ENCODE results near the gene ATP2B3. TPM values are rescaled to one million over a fixed set of nuclear protein-coding genes. Genes with fewer than 3 reads are reported as not detected.

Gene ATP2B3
- total and polyA plus RNA-seq, 2 of the 4 experiments (the other 2 are of a cell fraction), result under 0.01 to 0.03 TPM

GRCh38 chrX:153501530-153501929, 15.9 kb upstream of the ATP2B3 start:
- no peak for TF ChIP-seq CEBPB (IDR thresholded peaks at IDR 0.05; ENCODE audit: low read depth, low read length)
- no peak for TF ChIP-seq RFX5 (IDR thresholded peaks at IDR 0.05; ENCODE audit: low read depth, low read length)
- no peak for TF ChIP-seq RAD21 (IDR thresholded peaks at IDR 0.05; ENCODE audit: low read length)
- no peak for TF ChIP-seq RCOR1 (IDR thresholded peaks at IDR 0.05; ENCODE audit: insufficient replicate concordance, low read length)
- TF ChIP-seq MXI1 (IDR thresholded peaks at IDR 0.05; ENCODE audit: borderline replicate concordance, low read depth, low read length), result no peak
- no peak for TF ChIP-seq USF2 (IDR thresholded peaks at IDR 0.05; ENCODE audit: low read depth, low read length)
- no peak for TF ChIP-seq NFE2L2 (IDR thresholded peaks at IDR 0.05; ENCODE audit: low read depth, low read length)
- TF ChIP-seq MAZ (IDR thresholded peaks at IDR 0.05; ENCODE audit: borderline replicate concordance, low read depth, low read length), result no peak
- no peak for TF ChIP-seq BHLHE40 (IDR thresholded peaks at IDR 0.05; ENCODE audit: low read depth, low read length)
- TF ChIP-seq FOS (IDR thresholded peaks at IDR 0.05; ENCODE audit: low read depth, low read length), result no peak
- no peak for TF ChIP-seq SMC3 (IDR thresholded peaks at IDR 0.05; ENCODE audit: low read depth, low read length)
- TF ChIP-seq CHD1 (IDR thresholded peaks at IDR 0.05; ENCODE audit: low read depth, low read length), result no peak
- TF ChIP-seq POLR2A (IDR thresholded peaks at IDR 0.05; ENCODE audit: low read depth, low read length), result no peak
- 60% methylated on average over 1 of the region's 8 CpGs; no CpG with 5 or more reads in 1 of the 2 experiments for WGBS, 2 experiments (ENCODE audit: extremely low coverage in 2 of 2, insufficient read length in 1 of 2)
- Histone ChIP-seq H2BK120ac (ENCODE audit: low read depth, low read length) (no peak overlapping the region), H2AFZ (replicated peaks; ENCODE audit: low read length, poor library complexity) (no peak overlapping the region), H3K79me1 (ENCODE audit: low read depth in 1 of 2, low read length in 2 of 2) (peaks cover 6 to 10% of the 10 kb centered on the region in 2 experiments), H3K18ac (ENCODE audit: low read depth, low read length) (no peak overlapping the region), H2AK9ac (replicated peaks; ENCODE audit: low read depth, low read length, poor library complexity) (no peak overlapping the region), H3K27me3 (ENCODE audit: control insufficient read depth, insufficient read depth, low read length) (no peaks in the 10 kb centered on the region), H4K5ac (ENCODE audit: low read depth, low read length) (no peak overlapping the region), H2BK5ac (ENCODE audit: low read depth, low read length, poor library complexity, severe bottlenecking) (no peak overlapping the region), H2BK15ac (ENCODE audit: low read depth, low read length) (no peak overlapping the region), H3K27ac (ENCODE audit: insufficient read depth, low read length) (no peak overlapping the region), H3K9me3 (ENCODE audit: control insufficient read depth, insufficient read depth, low read length) (no peaks in the 10 kb centered on the region; the same call in 1 of the 2 replicates), H3K4ac (ENCODE audit: low read depth, low read length) (no peak overlapping the region), H3K9ac (ENCODE audit: low read depth, low read length) (no peak overlapping the region), H3K9me1 (ENCODE audit: insufficient read depth, low read length) (no peaks in the 10 kb centered on the region), H2BK20ac (ENCODE audit: low read depth, low read length) (no peak overlapping the region), H2AK5ac (ENCODE audit: low read depth, low read length) (no peak overlapping the region), H3K56ac (ENCODE audit: extremely low read depth, insufficient read depth, low read length) (no peak overlapping the region), H3K4me1 (ENCODE audit: control insufficient read depth, insufficient read depth, low read length) (no peaks in the 10 kb centered on the region), H3K36me3 (ENCODE audit: control insufficient read depth, insufficient read depth, low read length) (peaks cover 1% of the 10 kb centered on the region; the same call in 1 of the 2 replicates), H3K4me3 (ENCODE audit: insufficient read depth, low read depth, low read length) (no peak overlapping the region), H4K91ac (ENCODE audit: insufficient read depth, low read depth, low read length) (no peak overlapping the region), H4K8ac (ENCODE audit: low read depth in 2 of 2, low read length in 2 of 2) (no peak overlapping the region), H3K14ac (replicated peaks; ENCODE audit: low read depth, low read length) (no peak overlapping the region), H4K20me1 (ENCODE audit: insufficient read depth, low read length) (peaks cover 6% of the 10 kb centered on the region), H3K23ac (ENCODE audit: low read depth, low read length) (no peak overlapping the region), H3K4me2 (ENCODE audit: low read depth, low read length) (no peak overlapping the region)
- DNase-seq (no peak), ATAC-seq (ENCODE audit: low read depth) (no peak)
- CTCF ChIA-PET, result no interaction called here
- POLR2A ChIA-PET (ENCODE audit: unreplicated experiment), result no interaction called here
- no TSS peak for BruUV-seq (replicated peaks)
- intact Hi-C loops (cut with micrococcal nuclease), result no loop called here
- in situ Hi-C loops (cut with MboI; ENCODE audit: low sequenced_read_pairs), result no loop called here
- dilution Hi-C loops (cut with HindIII; ENCODE audit: low sequenced_read_pairs, unreplicated experiment), result no loop called here
